ENCODE measurements around the gene TTR.

Gene TTR

GRCh38 chr18:31578126-31578525 is 13.6 kb upstream of the TTR start:
- Histone ChIP-seq H3K36me3 (ENCODE audit: control insufficient read depth, insufficient read depth, low read length) (no peaks in the 10 kb centered on the region), H3K9me3 (ENCODE audit: control insufficient read depth, low read length) (no peaks in the 10 kb centered on the region), H3K27ac (ENCODE audit: low read depth, low read length, severe bottlenecking) (no peak overlapping the region), H3K4me3 (ENCODE audit: extremely low read depth, insufficient read depth, low read length, poor library complexity, severe bottlenecking) (no peak overlapping the region), H3K4me1 (ENCODE audit: control insufficient read depth, insufficient read depth, low read length, poor library complexity, severe bottlenecking) (peaks cover 12% of the 10 kb centered on the region)
- WGBS, 2 experiments (ENCODE audit: insufficient coverage in 2 of 2) = 90 to 91% methylated on average over 3 of the region's 4 CpGs

- Histone ChIP-seq H3K9me3 (ENCODE audit: control insufficient read depth, low read length) (no peaks in the 10 kb centered on the region), H3K36me3 (ENCODE audit: control insufficient read depth, insufficient read depth, low read length) (no peaks in the 10 kb centered on the region), H3K4me1 (ENCODE audit: control insufficient read depth, insufficient read depth, low read length, poor library complexity, severe bottlenecking) (peaks cover 12% of the 10 kb centered on the region), H3K4me3 (ENCODE audit: extremely low read depth, insufficient read depth, low read length, poor library complexity, severe bottlenecking) (no peak overlapping the region), H3K27ac (ENCODE audit: low read depth, low read length, severe bottlenecking) (no peak overlapping the region)
- 92% methylated on average over 2 of the region's 2 CpGs; no CpG with 5 or more reads in 1 of the 2 experiments for WGBS, 2 experiments (ENCODE audit: insufficient coverage in 2 of 2)
These were observed 12.3 kb upstream of the TTR start for GRCh38 chr18:31579375-31579774.

- Histone ChIP-seq H3K27ac (ENCODE audit: low read depth, low read length, severe bottlenecking) (peak overlapping the region; percentile 56), H3K36me3 (ENCODE audit: control insufficient read depth, insufficient read depth, low read length) (no peaks in the 10 kb centered on the region), H3K9me3 (ENCODE audit: control insufficient read depth, low read length) (no peaks in the 10 kb centered on the region), H3K4me3 (ENCODE audit: extremely low read depth, insufficient read depth, low read length, poor library complexity, severe bottlenecking) (no peak overlapping the region), H3K4me1 (ENCODE audit: control insufficient read depth, insufficient read depth, low read length, poor library complexity, severe bottlenecking) (peaks cover 21% of the 10 kb centered on the region)
- 88% methylated on average over 1 of the region's 4 CpGs; no CpG with 5 or more reads in 1 of the 2 experiments for WGBS, 2 experiments (ENCODE audit: insufficient coverage in 2 of 2)
These were observed 10.0 kb upstream of the TTR start for GRCh38 chr18:31581498-31582197.

- peaks cover 33% of the 10 kb centered on the region for H3K4me1 ChIP-seq (ENCODE audit: control insufficient read depth, insufficient read depth, low read length, poor library complexity, severe bottlenecking)
- H3K4me3 ChIP-seq (ENCODE audit: extremely low read depth, insufficient read depth, low read length, poor library complexity, severe bottlenecking) = no peak overlapping the region
- no peak overlapping the region for H3K27ac ChIP-seq (ENCODE audit: low read depth, low read length, severe bottlenecking)
- 89 to 93% methylated on average over 3 to 4 of the region's 5 CpGs for WGBS, 2 experiments (ENCODE audit: insufficient coverage in 2 of 2)
- no peaks in the 10 kb centered on the region for H3K9me3 ChIP-seq (ENCODE audit: control insufficient read depth, low read length)
- H3K36me3 ChIP-seq (ENCODE audit: control insufficient read depth, insufficient read depth, low read length) = no peaks in the 10 kb centered on the region
These were observed 8.4 kb upstream of the TTR start for GRCh38 chr18:31583185-31583854.

GRCh38 chr18:31585991-31586390 is 5.7 kb upstream of the TTR start:
- Histone ChIP-seq H3K4me3 (ENCODE audit: extremely low read depth, insufficient read depth, low read length, poor library complexity, severe bottlenecking) (no peak overlapping the region), H3K27ac (ENCODE audit: low read depth, low read length, severe bottlenecking) (no peak overlapping the region), H3K4me1 (ENCODE audit: control insufficient read depth, insufficient read depth, low read length, poor library complexity, severe bottlenecking) (peaks cover 37% of the 10 kb centered on the region), H3K9me3 (ENCODE audit: control insufficient read depth, low read length) (peaks cover 3% of the 10 kb centered on the region), H3K36me3 (ENCODE audit: control insufficient read depth, insufficient read depth, low read length) (no peaks in the 10 kb centered on the region)
- WGBS, 2 experiments (ENCODE audit: insufficient coverage in 2 of 2) = no CpG with 5 or more reads among the region's 5 CpGs

- peaks cover 3% of the 10 kb centered on the region for H3K9me3 ChIP-seq (ENCODE audit: control insufficient read depth, low read length)
- WGBS, 2 experiments (ENCODE audit: insufficient coverage in 2 of 2) = 60 to 88% methylated on average over 1 to 2 of the region's 5 CpGs
- H3K4me3 ChIP-seq (ENCODE audit: extremely low read depth, insufficient read depth, low read length, poor library complexity, severe bottlenecking) = no peak overlapping the region
- no peaks in the 10 kb centered on the region for H3K36me3 ChIP-seq (ENCODE audit: control insufficient read depth, insufficient read depth, low read length)
- no peak overlapping the region for H3K27ac ChIP-seq (ENCODE audit: low read depth, low read length, severe bottlenecking)
- peaks cover 34% of the 10 kb centered on the region for H3K4me1 ChIP-seq (ENCODE audit: control insufficient read depth, insufficient read depth, low read length, poor library complexity, severe bottlenecking)
These were observed 5.1 kb upstream of the TTR start for GRCh38 chr18:31586616-31587015.

GRCh38 chr18:31587529-31587928 is 4.1 kb upstream of the TTR start:
- Histone ChIP-seq H3K4me3 (ENCODE audit: extremely low read depth, insufficient read depth, low read length, poor library complexity, severe bottlenecking) (no peak overlapping the region), H3K9me3 (ENCODE audit: control insufficient read depth, low read length) (peaks cover 3% of the 10 kb centered on the region), H3K36me3 (ENCODE audit: control insufficient read depth, insufficient read depth, low read length) (no peaks in the 10 kb centered on the region), H3K4me1 (ENCODE audit: control insufficient read depth, insufficient read depth, low read length, poor library complexity, severe bottlenecking) (peaks cover 25% of the 10 kb centered on the region), H3K27ac (ENCODE audit: low read depth, low read length, severe bottlenecking) (peak overlapping the region; percentile 64)
- WGBS, 2 experiments (ENCODE audit: insufficient coverage in 2 of 2) = 81 to 84% methylated on average over 3 of the region's 4 CpGs

- no peak overlapping the region for H3K4me3 ChIP-seq (ENCODE audit: extremely low read depth, insufficient read depth, low read length, poor library complexity, severe bottlenecking)
- peaks cover 3% of the 10 kb centered on the region for H3K9me3 ChIP-seq (ENCODE audit: control insufficient read depth, low read length)
- peaks cover 25% of the 10 kb centered on the region for H3K4me1 ChIP-seq (ENCODE audit: control insufficient read depth, insufficient read depth, low read length, poor library complexity, severe bottlenecking)
- H3K27ac ChIP-seq (ENCODE audit: low read depth, low read length, severe bottlenecking) = no peak overlapping the region
- 87 to 100% methylated on average over 2 of the region's 8 CpGs for WGBS, 2 experiments (ENCODE audit: insufficient coverage in 2 of 2)
- H3K36me3 ChIP-seq (ENCODE audit: control insufficient read depth, insufficient read depth, low read length) = no peaks in the 10 kb centered on the region
These were observed 1.1 kb upstream of the TTR start for GRCh38 chr18:31590570-31590969.

GRCh38 chr18:31591113-31591512 is 564 bp upstream of the TTR start:
- Histone ChIP-seq H3K9me3 (ENCODE audit: control insufficient read depth, low read length) (peaks cover 3% of the 10 kb centered on the region), H3K36me3 (ENCODE audit: control insufficient read depth, insufficient read depth, low read length) (no peaks in the 10 kb centered on the region), H3K27ac (ENCODE audit: low read depth, low read length, severe bottlenecking) (no peak overlapping the region), H3K4me3 (ENCODE audit: extremely low read depth, insufficient read depth, low read length, poor library complexity, severe bottlenecking) (no peak overlapping the region), H3K4me1 (ENCODE audit: control insufficient read depth, insufficient read depth, low read length, poor library complexity, severe bottlenecking) (peaks cover 26% of the 10 kb centered on the region)
- 88% methylated on average over 2 of the region's 2 CpGs; no CpG with 5 or more reads in 1 of the 2 experiments for WGBS, 2 experiments (ENCODE audit: insufficient coverage in 2 of 2)

GRCh38 chr18:31592506-31593157 is 955 bp downstream of the TTR start:
- no peaks in the 10 kb centered on the region for H3K36me3 ChIP-seq (ENCODE audit: control insufficient read depth, insufficient read depth, low read length)
- H3K4me3 ChIP-seq (ENCODE audit: extremely low read depth, insufficient read depth, low read length, poor library complexity, severe bottlenecking) = no peak overlapping the region
- no peak overlapping the region for H3K27ac ChIP-seq (ENCODE audit: low read depth, low read length, severe bottlenecking)
- H3K4me1 ChIP-seq (ENCODE audit: control insufficient read depth, insufficient read depth, low read length, poor library complexity, severe bottlenecking) = peaks cover 15% of the 10 kb centered on the region
- peaks cover 3% of the 10 kb centered on the region for H3K9me3 ChIP-seq (ENCODE audit: control insufficient read depth, low read length)
- WGBS, 2 experiments (ENCODE audit: insufficient coverage in 2 of 2) = 91 to 97% methylated on average over 5 to 9 of the region's 10 CpGs
